ENCODE results near the gene PDIK1L.
"Not testable (repeated sequence)": the region's sequence is repeated elsewhere in the genome, so short reads cannot be mapped to it uniquely, and the experiment has no call there.

PDIK1L gene

GRCh38 chr1:26092422-26092821 lies 19.2 kb upstream of the PDIK1L start:
- DNase-seq, result no peak

DNA sequence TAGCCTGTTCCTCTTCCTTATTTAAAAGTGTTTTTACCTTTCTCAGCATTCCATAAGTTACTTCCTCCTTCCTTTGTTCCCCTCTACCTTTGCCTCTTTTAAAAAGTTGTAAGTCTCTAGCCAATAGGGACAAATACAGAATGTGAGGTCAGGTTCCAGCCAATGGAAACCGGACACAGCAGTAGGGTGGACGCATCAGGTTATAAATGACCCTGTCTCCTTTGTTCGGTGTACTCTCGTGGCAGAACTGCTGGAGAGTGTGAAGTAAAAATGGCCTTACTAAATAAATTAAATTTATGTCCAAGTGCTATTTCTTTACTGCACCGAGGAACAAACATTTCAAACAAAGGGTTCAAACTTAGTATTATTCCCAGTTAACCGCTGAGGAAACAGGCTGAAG lies 18.1 kb upstream of the PDIK1L start:
- not testable (repeated sequence) for DNase-seq

DNA sequence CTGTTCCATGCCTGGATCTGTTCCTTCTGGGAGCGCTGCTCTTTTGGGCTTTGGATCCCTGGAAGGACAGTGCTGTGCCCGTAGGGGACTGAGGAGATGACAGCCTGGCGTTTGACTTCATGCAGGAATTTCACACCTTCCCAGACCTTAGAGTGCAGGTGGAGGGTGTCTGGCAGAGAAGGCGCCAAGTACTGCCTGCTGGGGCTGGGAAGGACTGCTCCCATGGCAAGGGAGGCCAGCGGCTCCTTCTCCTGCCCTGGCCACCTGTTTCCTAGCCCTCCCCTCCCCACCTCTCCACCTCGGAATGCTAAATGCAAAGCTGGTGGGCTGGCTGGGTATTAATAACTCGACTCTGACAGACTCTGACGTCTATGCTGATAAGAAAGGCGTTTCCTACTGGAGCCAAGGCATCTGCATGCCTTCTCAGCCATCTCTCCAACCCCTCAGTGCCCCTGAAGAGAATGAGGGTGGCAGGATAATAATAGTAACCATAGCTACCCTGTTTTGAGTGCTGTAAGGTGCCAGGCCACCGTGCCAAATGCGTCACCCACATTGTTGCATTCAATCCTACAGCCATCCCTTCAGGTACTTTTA lies 17.5 kb upstream of the PDIK1L start:
- DNase-seq, result peak; percentile 94

- peak; percentile 73 for DNase-seq
Observed at GRCh38 chr1:26094677-26095383, 16.8 kb upstream of the PDIK1L start.

DNA sequence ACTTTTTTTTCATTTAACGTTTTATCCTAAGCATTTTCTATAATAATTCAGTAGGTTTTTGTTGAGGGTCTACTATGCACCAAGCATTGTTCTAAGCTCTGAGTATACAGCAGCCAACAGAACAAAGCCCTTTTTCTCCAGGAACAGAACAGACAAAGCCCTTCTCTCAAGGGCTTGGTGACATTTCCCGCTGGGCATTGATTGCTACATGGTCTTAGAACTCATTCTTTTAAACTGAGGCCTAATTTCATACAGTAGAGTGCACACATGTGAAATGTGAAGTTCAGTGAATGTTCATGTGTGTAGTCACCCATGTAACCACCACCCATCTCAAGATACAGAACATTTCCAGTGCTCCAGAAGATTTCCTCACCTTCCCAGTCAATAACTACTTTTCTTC lies 15.2 kb upstream of the PDIK1L start:
- DNase-seq, result no peak

GRCh38 chr1:26097696-26098095 lies 13.9 kb upstream of the PDIK1L start:
- peak; percentile 93 for DNase-seq

DNA sequence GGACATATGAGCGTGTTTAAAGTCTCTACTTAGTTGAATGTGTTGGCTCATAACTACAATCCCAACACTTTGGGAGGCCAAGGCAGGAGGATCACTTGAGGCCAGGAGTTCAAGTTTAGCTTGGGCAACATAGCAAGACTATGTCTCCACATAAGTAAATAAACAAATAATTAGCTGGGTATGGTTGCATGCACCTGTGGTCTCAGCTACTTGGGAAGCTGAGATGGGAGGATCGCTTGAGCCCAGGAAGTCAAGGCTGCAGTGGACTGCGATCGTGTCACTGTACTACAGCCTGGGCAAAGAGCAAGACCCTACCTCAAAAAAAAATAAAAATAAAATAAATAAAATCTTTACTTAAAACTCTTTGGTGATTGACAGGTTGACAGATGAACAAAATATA lies 13.0 kb upstream of the PDIK1L start:
- no peak for DNase-seq

DNA sequence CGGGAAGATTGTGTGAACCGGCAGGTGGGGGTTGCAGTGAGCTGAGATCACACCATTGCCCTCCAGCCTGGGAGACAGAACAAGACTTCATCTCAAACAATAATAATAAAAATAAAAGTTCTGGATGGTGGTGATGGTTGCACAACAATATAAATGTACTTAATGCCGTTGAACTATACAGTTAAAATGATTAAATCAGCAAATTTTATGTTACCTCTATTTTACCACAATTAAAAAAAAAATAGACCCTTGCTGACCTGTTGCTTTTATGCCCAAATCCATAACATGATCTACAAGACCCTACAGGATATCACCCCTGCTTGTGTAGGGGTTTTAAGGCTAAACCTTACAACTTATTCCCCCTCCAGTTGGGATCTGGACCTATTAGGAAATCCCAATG lies 11.8 kb upstream of the PDIK1L start:
- DNase-seq, result no peak

DNA sequence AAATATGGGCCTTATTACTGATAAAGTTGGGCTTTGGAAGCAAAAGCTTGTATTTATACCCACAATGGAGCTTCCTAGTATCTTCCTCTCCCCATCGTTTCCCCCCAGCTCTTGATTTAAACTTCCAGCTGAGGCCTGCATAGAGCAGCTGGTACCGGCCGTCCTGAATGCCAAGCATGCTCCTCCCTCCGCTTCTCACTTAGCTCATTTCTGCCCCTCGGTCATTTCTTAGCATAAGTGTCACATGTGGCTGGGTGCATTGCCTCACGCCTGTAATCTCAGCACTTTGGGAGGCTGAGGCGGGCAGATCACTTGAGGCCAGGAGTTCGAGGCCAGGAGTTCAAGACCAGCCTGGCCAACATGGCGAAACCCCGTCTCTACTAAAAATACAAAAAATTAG lies 11.4 kb upstream of the PDIK1L start:
- DNase-seq, result not testable (repeated sequence)

DNA sequence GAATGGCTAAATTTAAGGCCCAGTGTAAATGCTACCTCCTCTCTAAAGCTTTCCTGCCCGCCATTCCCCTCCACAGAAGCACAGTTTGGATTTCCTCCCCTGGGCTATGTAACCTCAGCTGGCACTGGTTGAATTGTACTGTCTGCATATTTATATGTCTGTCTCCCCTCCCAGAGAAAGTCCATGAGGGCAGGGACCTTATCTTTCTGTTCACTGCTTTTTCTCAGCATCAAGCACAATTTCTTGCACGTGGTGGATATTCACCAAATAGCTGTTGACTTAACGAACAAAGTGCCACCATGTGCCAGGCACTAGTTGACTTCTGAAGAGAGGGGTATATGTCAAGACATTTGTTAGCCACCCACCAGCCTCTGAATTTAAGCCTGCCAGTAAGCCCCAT lies 9.5 kb upstream of the PDIK1L start:
- peak; percentile 62 for DNase-seq

DNA sequence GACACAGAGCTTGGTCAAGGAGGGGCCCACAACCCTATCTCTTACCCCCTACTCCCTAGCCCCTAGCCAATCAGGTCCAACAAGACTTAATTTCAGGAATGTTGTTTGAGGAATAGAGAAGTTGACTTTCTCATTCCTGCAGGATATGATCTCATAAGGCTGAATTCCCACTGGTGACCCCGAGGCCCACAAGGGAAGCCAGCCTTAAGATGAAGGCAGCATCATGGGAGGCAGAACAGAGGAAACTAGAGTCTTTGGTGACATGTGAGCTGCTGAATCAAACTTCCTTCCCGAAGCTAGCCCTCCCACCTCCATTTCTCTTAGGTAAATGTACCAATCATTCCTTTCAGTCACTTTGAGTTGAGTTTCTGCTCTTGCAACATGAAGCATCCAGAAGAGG lies 9.1 kb upstream of the PDIK1L start:
- DNase-seq, result peak; percentile 35

GRCh38 chr1:26105226-26105548 lies 6.4 kb upstream of the PDIK1L start:
- not testable (repeated sequence) for DNase-seq

- DNase-seq, result peak; percentile 51
Observed at GRCh38 chr1:26109229-26110164, 2.1 kb upstream of the PDIK1L start.

DNA sequence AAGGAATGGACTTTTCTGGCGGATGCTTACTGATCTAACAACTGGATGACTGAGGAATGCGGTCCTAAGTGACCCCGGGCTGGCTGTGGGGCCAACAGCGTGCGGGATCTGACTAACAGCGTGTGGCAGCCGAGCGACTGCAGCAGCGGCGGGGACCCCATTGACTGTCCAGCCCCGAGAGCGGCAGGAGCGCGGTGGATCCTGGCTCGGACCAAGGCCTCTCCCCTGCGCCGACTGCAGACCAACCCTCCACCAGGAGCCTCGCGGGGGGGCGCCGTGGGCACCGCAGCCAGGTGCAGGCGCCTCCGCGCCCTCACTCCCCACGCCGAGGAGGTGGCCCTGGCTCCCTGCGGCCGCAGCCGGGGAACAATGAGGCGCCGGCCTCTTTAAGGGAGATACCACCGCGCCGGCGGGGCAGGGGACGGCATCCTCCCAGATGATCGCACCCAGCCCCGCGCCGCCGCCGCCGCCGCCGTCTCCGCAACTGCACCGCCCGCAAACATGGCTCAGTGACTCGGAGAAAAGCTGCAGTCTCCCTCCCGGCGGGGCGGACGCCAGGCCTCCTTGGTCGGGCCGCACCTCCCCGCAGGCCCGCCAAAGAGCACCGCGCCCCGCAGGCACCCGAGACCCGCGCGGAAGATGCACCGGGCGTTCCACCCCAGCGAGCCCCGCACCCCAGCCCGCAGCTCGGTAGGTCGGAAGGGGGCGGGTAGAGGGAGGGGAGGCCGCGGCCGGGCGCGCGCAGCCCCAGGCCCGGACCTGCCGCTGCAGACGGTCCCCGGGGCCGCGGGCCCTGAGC lies 694 bp upstream of the PDIK1L start:
- peak; percentile 49 for DNase-seq

- DNase-seq, result no peak
Observed at GRCh38 chr1:26112407-26112775, 767 bp downstream of the PDIK1L start.

- DNase-seq, result no peak
Observed at GRCh38 chr1:26114165-26114927, 2.7 kb downstream of the PDIK1L start.

DNA sequence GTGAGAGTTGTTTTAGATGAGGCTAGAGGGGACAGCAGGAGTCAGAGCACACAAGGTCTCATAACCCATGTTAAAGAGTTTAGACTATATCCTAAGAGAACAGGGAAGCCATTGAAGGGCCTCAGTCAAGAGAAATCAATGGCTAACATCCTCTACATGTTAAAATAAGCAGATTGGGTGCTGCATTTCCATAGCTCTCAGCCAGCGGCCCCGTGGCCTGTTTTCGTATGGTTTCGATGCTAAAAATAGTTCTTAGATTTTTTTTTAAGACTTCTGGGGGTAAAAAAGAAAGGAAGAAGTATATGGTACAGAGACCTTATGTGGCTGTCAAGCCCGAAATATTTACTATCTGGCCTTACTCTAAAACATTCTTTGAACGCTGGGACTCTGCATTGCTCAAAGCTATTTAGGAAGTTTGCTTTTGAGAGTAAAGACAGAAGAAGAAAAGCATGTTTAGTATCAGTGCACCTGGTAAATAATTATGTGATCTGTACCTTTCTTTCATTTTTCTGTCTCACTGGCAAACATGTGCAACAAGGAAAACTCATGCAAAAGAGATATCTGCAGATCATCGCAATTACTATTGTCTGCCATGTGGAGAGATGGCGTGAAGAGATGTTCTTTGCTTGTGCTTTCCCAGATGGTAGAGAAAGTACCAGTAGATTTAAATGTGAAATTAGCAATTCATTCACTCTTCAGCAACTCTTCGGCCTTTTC lies 8.4 kb downstream of the PDIK1L start:
- DNase-seq, result no peak

- peak; percentile 13 for DNase-seq
Observed at GRCh38 chr1:26121854-26122773, 10.5 kb downstream of the PDIK1L start.

DNA sequence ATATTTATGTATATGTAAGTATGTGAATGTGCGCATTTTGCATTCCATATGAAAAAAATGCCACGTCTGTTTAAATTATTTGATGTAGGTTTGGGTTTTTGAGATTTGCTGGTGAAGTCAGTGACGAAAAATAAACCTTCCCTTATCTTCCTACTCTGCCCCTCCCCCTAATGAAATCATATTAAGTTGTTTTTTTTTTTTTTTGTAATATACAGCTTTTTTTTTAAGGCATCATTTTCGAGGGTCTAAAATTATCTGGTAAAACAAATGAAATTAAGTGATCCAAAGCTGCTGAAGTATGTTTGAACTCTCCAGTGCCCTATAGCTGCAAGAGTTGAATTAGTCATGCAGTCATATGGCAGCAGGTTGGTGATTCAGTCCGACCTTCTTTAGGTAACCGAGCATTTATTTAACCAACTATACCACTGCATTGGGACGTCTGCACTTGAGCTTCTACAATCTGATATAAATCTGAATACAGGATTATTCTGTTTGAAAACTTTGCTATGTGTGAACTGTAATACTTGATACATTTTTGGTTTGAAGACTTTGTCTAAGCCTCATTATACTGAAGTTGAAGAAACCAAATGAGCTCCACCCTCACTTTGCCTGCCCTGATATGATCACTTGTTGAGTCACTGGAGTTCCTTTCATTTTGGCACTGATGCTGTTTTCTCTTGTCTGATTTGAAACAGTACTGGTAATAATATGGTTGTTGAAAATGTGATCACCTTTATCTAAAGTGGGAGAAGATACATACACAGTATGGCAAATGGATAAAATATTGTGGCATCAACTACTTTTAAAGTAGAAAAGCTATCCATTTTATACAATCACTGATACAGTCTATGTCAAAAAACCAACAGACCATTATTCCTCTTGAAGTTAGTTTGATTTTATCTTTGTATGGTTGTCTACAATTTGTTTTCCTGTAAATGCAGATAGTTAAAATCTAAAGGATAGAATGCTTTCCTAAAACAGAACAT lies 11.7 kb downstream of the PDIK1L start:
- peak; percentile 78 for DNase-seq

Measured in NCI-H226 (cell line).